Islet precursor cell (in vitro differentiated cells): ENCODE results near the gene TALDO1.
A peak's percentile ranks its signal among the peaks of the same experiment; 100 is the strongest.

Source experiments
- DNase-seq: peaks from one replicate; pipeline ENCODE4 v3.0.0-alpha.2; 2018

The TALDO1 gene

GRCh38 chr11:770642-771616, 23.7 kb downstream of the TALDO1 start:
- DNase-seq: no peak

- no peak for DNase-seq
Observed at GRCh38 chr11:771617-772204, 24.4 kb downstream of the TALDO1 start.

- DNase-seq: peak; percentile 60
Observed at GRCh38 chr11:772429-773390, 25.4 kb downstream of the TALDO1 start.

GRCh38 chr11:773425-773824, 26.2 kb downstream of the TALDO1 start:
- DNase-seq: no peak

- no peak for DNase-seq
Observed at GRCh38 chr11:773830-774229, 26.6 kb downstream of the TALDO1 start.

GRCh38 chr11:774873-775592, 27.8 kb downstream of the TALDO1 start:
- DNase-seq: peak; percentile 62

- no peak for DNase-seq
Observed at GRCh38 chr11:776263-776560, 28.9 kb downstream of the TALDO1 start.

- DNase-seq: peak; percentile 72
Observed at GRCh38 chr11:776561-777287, 29.5 kb downstream of the TALDO1 start.

GRCh38 chr11:777288-778255, 30.3 kb downstream of the TALDO1 start, which contains the start of gene GATD1:
Gene GATD1 (minus strand): TSS chr11:777487. CDS start chr11:777462, 25 bp downstream.
- peak; percentile 95 for DNase-seq

GRCh38 chr11:778976-779954, 32.0 kb downstream of the TALDO1 start:
- DNase-seq: no peak

- no peak for DNase-seq
Observed at GRCh38 chr11:779955-780532, 32.8 kb downstream of the TALDO1 start.

- DNase-seq: no peak
Observed at GRCh38 chr11:782264-783174, 35.3 kb downstream of the TALDO1 start.

GRCh38 chr11:783581-784015, 36.3 kb downstream of the TALDO1 start:
- peak; percentile 97 for DNase-seq

GRCh38 chr11:786235-787083, 39.2 kb downstream of the TALDO1 start:
- DNase-seq: no peak

GRCh38 chr11:787084-787675, 39.9 kb downstream of the TALDO1 start:
- DNase-seq: no peak

GRCh38 chr11:788009-788640, 40.9 kb downstream of the TALDO1 start:
- no peak for DNase-seq
